ENCODE results near the gene EYA3. TPM values are rescaled to one million over a fixed set of nuclear protein-coding genes. Genes with fewer than 3 reads are reported as not detected.

The EYA3 gene
- total RNA-seq, 1 donor from 2014 or later, result 14.2 TPM

DNA sequence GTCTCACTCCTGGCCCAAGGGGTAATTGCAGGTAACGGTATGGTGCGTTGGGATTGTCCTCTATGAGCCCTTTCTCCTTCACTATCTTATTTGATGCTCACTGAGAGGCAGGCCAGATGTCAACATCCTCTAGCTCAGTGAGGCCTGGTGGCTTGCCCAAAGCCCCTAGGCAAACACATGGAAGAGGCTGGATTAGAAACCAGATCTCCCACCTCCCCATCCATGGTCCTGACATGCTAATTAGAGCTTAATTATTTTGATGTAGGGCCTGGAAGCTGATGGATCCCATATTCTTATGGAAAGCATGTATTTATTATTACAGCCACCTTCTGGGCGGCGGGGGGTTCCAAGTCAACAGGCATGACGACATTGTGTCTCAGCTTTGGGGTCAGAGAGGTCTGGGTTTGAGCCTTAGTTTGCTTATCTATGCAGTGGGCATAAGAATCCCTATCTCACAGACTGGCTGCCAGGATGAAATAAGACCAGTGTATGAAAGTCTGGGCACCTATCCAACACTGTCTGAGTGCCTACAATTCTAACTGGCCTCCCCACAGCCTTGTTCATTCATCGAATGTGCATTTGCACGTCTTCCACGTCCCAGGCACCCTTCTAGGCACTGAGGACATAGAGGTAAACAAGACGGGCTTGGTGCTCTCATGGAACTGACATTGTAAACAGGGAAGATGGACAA lies 147.4 kb downstream of the EYA3 start:
- no peak for DNase-seq (ENCODE audit: low read depth, low spot score)

- DNase-seq (ENCODE audit: low read depth, low spot score), result no peak
Observed at GRCh38 chr1:27940297-27940696, 148.1 kb downstream of the EYA3 start.

- DNase-seq (ENCODE audit: low read depth, low spot score), result no peak
Observed at GRCh38 chr1:27938488-27938887, 149.9 kb downstream of the EYA3 start.

- DNase-seq (ENCODE audit: low read depth, low spot score), result no peak
Observed at GRCh38 chr1:27937524-27937836, 150.9 kb downstream of the EYA3 start.

GRCh38 chr1:27936370-27936769 lies 152.0 kb downstream of the EYA3 start:
- no peak for DNase-seq (ENCODE audit: low read depth, low spot score)

- DNase-seq (ENCODE audit: low read depth, low spot score), result no peak
Observed at GRCh38 chr1:27935721-27936120, 152.7 kb downstream of the EYA3 start.

DNA sequence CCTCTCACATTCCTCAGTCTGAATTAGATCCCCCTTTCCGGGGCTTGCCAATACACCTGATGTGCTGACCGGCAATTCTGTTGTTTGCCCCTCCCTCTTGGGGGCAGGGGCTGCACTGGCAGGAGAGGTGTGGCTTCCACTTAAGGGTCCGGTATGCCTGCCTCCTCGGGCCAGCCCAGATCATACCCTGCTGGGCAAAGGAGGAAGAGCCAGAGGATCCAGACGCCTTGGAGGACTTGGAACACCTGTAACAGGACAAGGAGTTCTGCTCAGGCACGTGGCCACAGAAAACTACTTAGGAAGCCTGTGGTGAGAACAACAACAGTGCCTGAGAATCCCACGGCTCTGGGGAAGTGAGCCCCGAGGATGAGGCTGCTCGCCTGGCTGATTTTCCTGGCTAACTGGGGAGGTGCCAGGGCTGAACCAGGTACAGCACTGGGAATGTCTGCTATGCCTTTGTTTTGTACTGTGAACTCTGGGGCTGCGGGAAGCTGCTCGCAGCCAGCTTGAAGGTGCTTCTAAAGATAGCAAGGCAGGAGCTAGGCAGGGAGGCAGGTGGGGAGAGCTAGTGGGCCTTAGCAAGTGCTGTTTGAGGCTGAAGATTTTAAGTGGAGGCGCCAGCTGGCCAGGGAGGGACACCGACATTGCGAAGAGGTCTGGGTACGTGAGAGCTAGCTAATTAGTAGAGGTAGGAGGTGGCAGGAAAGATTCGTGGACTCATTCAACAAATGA lies 153.4 kb downstream of the EYA3 start, which contains the start of gene SMPDL3B:
SMPDL3B (plus strand) TSS at position 183 of the 732 bp plus-strand sequence; CDS start at position 367, 184 bp downstream.
- no peak for DNase-seq (ENCODE audit: low read depth, low spot score)

- DNase-seq (ENCODE audit: low read depth, low spot score), result no peak
Observed at GRCh38 chr1:27931759-27932158, 156.7 kb downstream of the EYA3 start.

- DNase-seq (ENCODE audit: low read depth, low spot score), result no peak
Observed at GRCh38 chr1:27931184-27931583, 157.2 kb downstream of the EYA3 start.

- DNase-seq (ENCODE audit: low read depth, low spot score), result no peak
Observed at GRCh38 chr1:27928216-27928954, 160.0 kb downstream of the EYA3 start.

- no peak for DNase-seq (ENCODE audit: low read depth, low spot score)
Observed at GRCh38 chr1:27922272-27922671, 166.1 kb downstream of the EYA3 start.

Other genes with a start within 250 kb of the EYA3 start
- 3.7 and 4.1 TPM in 2 replicates for gene THEMIS2, start 216.1 kb downstream of the EYA3 start, total RNA-seq
- 43.5 and 68.0 TPM in 2 replicates for gene RPA2, start 174.0 kb downstream of the EYA3 start, total RNA-seq
- 0.26 and 0.39 TPM in 2 replicates for gene SMPDL3B, start 153.6 kb downstream of the EYA3 start, total RNA-seq
- gene XKR8, start 128.6 kb downstream of the EYA3 start, total RNA-seq, result 3.9 and 4.6 TPM in 2 replicates
- gene PTAFR, start 88.1 kb upstream of the EYA3 start, total RNA-seq, result 0.20 and 0.21 TPM in 2 replicates
- gene DNAJC8, start 144.4 kb upstream of the EYA3 start, total RNA-seq, result 59.2 and 66.2 TPM in 2 replicates
- 121 and 140 TPM in 2 replicates for gene ATP5IF1, start 147.5 kb upstream of the EYA3 start, total RNA-seq
- 8.6 and 9.1 TPM in 2 replicates for gene SESN2, start 170.9 kb upstream of the EYA3 start, total RNA-seq
- gene MED18, start 240.4 kb upstream of the EYA3 start, total RNA-seq, result 22.9 and 24.7 TPM in 2 replicates

Data from pulmonary artery endothelial cell (primary cell).